GM21381 (cell line): ENCODE data around the gene GCC2.
"Not testable (repeated sequence)": the region's sequence is repeated elsewhere in the genome, so short reads cannot be mapped to it uniquely, and the experiment has no call there.

Source experiments
- ATAC-seq: cut with Tn5 transposase; IDR thresholded peaks from one replicate; pipeline ENCODE4 v1.9.1; 2021; ENCODE audit warnings: mild to moderate bottlenecking, moderate library complexity; ENCODE audit not compliant: unreplicated experiment

The GCC2 gene

GRCh38 chr2:108444941-108445840 lies 3.8 kb upstream of the GCC2 start:
- ATAC-seq: no peak

GRCh38 chr2:108446703-108447102 lies 2.3 kb upstream of the GCC2 start:
- no peak for ATAC-seq

DNA sequence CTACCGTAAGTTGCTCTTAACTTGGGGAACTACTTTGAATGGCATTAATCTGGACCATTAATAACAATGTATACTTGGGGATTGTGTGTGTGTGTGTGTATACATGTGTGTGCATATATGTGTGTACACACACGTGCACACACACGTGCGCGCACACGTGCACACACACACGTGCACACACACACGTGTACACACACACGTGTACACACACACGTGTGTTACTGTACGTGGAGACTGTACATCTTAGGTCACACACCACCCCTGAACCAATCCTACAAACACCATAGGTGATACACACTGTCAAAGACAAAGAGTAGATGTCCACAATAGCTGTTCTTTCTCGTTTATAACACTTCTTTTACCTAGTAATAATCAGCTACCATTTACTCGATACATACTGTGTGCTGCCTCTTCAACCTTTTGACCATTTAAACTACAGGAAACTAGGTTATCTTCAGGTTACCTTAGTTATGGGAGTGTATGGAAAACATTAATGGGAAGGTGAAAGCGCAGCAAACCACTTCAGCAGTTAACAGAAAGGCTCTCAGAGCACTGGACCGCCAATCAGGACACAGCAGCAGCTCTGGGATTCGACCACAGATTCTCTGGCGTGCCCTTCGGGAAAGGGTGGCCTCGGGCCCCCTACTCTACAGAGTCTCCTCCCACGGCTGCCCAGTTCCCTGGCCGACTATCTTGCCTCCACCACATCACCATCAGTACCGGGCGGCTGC lies 894 bp upstream of the GCC2 start:
- no peak for ATAC-seq

DNA sequence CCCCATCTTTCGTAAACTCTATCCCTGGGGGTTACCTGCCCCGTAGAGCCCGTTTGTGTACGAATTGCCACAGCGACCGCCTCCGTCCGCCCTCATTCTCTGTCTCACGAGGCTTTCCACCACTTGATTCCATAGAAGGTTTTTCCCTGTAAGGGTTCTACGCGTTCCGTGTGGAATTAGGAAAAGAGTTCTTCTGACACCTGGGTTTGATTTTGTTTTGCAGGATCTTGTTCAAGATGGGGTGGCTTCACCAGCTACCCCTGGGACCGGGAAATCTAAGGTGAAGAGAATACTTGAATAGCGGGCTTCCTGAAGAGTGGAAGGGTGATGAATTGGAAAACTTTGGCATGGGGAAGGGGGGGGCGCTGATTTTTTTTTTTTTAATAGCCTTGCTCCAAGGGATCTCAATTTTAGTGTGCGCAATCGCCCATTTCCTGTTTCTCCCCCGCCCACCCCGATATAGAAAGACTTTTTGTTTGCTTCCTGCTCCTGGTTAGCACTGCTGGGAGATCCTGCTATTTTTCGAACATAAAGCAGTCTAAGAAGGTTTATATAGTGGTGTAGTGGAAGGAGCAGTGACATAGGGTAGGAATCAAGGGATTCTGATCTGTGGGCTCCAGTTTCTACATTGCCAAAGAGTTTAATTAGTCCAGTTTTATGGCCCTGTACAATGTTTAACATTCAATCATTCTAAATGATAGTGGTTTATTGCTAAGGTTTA lies 564 bp downstream of the GCC2 start:
- ATAC-seq: peak; percentile 36

DNA sequence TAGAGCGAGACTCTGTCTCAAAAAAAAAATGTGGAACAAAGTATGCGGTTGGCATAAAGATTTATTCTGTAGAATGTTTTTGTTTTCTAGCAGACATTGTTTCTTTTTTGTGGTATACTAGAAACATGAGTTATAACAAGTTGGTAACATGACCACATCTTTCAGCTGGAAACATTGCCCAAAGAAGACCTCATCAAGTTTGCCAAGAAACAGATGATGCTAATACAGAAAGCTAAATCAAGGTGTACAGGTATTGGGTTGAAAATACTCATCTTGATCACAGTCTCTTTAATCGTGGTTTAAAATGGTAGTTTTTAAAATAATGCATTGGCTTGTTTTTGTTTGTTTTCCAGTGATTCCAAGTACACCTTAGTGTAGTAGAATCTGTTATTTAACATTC lies 1.9 kb downstream of the GCC2 start:
- ATAC-seq: no peak

DNA sequence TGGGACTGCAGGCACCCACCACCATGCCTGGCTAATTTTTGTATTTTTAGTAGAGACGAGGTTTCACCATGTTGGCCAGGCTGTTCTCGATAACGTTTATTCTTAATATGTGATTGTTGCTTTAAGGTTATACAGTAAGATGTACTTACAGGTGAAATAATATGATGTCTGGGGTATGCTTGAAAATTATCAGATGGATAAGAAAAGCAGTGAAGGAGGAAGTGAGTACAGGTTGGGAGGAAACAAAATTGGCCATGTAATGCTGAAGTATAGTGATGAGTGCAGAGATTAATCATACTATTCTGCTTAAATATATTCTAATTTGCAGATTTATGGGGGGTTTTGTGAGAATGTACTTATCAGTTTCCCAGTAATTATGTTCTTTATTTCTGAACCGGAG lies 3.0 kb downstream of the GCC2 start:
- no peak for ATAC-seq

GRCh38 chr2:108453530-108453929 lies 4.5 kb downstream of the GCC2 start:
- ATAC-seq: not testable (repeated sequence)

GRCh38 chr2:108454440-108454839 lies 5.4 kb downstream of the GCC2 start:
- no peak for ATAC-seq

DNA sequence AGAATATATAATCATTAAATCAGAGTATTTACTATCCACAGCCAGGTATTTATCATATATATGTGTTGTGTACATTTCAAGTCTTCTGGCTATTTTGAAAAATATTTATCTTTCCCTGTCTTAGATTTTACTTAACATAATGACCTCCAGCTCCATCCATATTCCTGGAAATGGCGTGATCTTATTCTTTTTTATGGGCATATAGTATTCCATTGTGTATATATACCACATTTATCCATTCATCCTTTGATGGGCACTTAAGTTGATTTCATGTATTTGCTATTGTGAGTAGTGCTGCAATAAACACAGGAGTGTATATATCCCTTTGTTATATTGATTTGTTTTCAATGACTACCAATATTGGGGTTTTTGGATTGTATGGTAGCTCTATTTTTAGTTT lies 6.6 kb downstream of the GCC2 start:
- ATAC-seq: no peak

DNA sequence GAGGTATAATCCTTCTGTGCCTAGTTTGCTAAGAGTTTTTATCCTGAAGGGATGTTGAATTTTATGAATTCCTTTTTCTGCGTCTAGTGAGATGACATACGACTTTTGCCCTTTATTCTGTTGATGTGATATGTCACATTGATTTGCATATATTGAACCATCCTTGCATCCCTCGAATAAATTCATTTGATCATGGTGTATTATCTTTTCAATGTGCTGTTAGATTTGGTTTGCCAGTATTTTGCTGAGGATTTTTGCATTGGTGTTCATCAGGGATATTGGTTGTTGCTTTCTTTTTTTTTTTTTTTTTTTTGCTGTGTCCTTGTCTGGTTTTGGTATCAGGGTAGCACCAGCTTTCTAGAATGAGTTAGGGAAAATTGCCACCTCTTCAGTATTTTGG lies 9.1 kb downstream of the GCC2 start:
- no peak for ATAC-seq

DNA sequence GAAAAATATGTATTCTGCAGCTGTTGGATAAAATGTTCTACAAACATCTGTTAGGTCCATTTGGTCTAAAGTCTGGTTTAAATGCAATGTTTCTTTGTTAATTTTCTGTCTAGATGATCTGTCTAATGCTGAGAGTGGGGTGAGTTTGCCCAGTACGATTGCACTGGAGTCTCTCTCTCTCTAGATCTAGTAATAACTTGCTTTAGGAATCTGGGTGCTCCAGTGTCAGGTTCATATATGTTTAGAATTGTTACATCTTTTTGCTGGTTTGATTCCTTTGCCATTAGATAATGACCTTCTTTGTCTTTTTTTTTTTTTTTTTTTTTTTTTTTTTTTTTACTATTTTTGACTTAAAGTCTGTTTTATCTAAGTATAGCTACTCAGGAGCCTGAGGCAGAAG lies 10.4 kb downstream of the GCC2 start:
- no peak for ATAC-seq

DNA sequence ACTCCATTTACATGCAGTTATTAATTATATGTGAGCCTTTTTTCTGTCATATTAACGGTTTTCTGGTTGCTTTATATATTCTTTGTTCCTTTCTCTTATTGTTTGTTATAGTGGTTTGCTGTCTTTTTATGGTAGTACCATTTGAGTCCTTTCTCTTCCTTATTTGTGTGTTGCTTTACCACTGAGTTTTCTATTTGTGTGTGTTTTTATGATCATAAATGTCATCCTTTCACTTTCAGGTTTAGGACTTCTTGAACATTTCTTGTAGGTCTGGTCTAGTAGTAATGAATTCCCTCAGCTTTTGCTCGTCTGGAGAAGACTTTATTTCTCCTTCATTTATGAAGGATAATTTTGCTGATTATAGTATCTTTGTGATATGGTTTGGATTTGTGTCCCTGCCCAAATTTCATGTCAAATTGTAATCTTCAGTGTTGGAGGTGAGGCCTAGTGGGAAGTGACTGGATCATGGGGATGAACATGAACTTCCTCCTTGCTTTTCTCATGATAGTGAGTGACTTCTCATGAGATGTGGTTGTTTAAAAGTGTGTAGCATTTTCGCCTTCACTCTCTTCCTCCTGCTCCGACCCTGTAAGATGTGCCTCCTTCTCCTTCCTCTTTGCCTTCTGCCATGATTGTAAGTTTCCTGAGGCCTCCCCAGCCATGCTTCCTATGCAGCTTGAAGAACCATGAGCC lies 11.5 kb downstream of the GCC2 start:
- ATAC-seq: peak; percentile 85

GRCh38 chr2:108477099-108477498 lies 28.1 kb downstream of the GCC2 start:
- no peak for ATAC-seq

DNA sequence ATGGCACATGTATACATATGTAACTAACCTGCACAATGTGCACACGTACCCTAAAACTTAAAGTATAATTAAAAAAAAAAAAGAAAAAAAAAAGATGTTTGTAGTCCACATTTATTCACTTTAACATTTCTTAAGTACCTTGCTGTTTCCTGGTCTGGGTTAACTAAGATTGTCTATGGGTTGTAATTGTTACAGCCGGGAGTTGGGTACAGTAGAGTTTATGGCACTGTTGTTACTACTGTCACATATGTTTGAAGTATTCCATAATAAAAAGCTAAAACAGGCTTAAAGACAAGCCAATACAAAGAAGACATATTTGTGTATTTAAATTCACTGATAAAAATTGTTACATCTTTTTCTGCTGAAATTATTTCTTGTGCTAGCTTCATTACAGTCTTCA lies 36.2 kb downstream of the GCC2 start:
- ATAC-seq: no peak

DNA sequence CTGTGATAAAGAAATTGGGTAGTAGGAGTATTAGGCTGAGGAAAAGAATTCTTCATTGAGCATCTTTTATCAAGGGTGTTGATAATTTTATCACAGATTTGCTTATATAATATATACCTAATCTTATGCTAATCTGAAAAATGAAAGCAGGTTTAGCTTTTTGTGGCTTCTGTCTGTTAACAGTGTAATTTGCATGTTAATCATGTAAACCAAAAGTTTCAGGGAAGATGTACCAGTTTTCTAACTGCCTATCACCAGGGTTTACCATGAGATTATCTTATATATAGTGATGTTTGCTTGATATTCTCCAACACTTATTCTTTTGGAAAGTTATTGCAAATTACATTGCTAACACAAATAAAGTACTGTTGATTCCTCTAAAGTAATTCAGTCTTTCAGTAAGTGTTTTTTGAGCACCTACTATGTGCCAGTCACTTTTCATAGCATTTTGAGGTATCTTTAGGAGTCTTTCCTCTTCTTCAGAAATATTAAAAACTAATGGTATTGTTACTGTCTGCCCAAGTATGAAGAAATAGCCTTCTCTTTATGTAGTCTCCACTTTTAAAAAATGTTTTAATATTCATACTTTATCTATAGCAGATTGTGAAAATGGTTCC lies 41.6 kb downstream of the GCC2 start:
- ATAC-seq: no peak

GRCh38 chr2:108491848-108492247 lies 42.8 kb downstream of the GCC2 start:
- no peak for ATAC-seq

DNA sequence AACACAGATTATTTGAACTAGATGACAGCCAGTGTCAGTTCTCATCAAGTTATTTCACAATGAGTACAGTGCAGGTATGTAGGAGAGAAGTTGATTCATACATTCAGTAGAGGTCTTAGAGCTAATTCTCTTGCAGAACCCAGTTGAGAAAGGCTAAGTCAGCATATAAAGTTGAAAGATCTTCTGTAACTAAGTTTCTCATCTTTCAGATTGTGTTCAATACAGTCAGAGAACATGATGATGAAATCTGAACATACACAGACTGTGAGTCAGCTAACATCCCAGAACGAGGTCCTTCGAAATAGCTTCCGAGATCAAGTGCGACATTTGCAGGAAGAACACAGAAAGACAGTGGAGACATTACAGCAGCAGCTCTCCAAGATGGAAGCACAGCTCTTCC lies 43.4 kb downstream of the GCC2 start:
- ATAC-seq: no peak

GRCh38 chr2:108496167-108496566 lies 47.2 kb downstream of the GCC2 start:
- ATAC-seq: not testable (repeated sequence)

- not testable (repeated sequence) for ATAC-seq
Observed at GRCh38 chr2:108507620-108508019, 58.6 kb downstream of the GCC2 start.

DNA sequence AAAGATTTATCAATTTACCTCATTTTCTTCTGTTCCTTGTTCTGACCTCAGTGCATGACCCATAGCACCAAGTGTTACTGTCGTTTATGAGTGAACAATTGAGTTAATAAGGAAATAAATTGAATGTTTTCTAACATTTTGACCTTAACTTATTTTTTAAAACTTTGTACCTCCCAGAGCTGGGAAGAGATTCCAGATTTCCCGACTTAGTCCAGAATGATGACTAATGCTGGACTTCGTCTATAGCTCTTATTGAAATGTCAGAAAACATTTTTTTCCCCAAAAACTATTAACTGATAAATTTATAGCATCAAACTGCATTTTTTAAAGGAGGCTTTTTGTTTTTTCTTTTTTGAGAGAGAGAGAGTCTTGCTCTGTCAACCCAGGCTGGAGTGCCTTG lies 63.4 kb downstream of the GCC2 start:
- ATAC-seq: not testable (repeated sequence)
